HepG2 (cell line): ENCODE results near the gene TOMM22. TPM values are rescaled to one million over a fixed set of nuclear protein-coding genes. Genes with fewer than 3 reads are reported as not detected.

Experiments
- ATAC-seq: fragments of 200-7000 bp; cut with Tn5 transposase; 3 replicates; pipeline ENCODE4 v1.9.1; 2020; ENCODE audit warnings: mild to moderate bottlenecking, moderate library complexity
- BruUV-seq: library from RNA; stranded (reverse); fragments of 400-500 nt; replicated peaks from 2 replicates; lab custom pipeline; 2021; lab: Mats Ljungman, UMichigan
- CTCF ChIA-PET: fragments of 300-600 bp; formaldehyde crosslinking; extraction: SDS; loops from one replicate; lab custom pipeline; 2021; ENCODE audit warnings: low total read pairs, inconsistent platforms, low intra/inter-chr PET ratio; lab: Yijun Ruan, JAX
- POLR2A ChIA-PET: fragments of 350-600 bp; sonication (Branson Sonifier 250); formaldehyde crosslinking; loops from one replicate; lab custom pipeline; 2020; ENCODE audit warnings: antibody characterized with exemption, inconsistent platforms; lab: Yijun Ruan, JAX
- DNase-seq: peaks from one replicate; pipeline ENCODE4 v3.0.0-alpha.2; 2015; ENCODE audit warnings: low spot score
- FAIRE-seq: peaks from 3 replicates; lab custom pipeline; 2011; peaks lifted over from hg19 to GRCh38; lab: Jason Lieb, UNC
- H2AFZ ChIP-seq: one replicate; pipeline ENCODE4 v1.6.1; 2011; ENCODE audit warnings: low read length, inconsistent platforms
- H3K27ac ChIP-seq: fragments of 300-600 bp; 3 replicates; pipeline ENCODE4 v1.8.0; 2011; ENCODE audit warnings: mixed run types, mild to moderate bottlenecking, mixed read lengths, low read length, inconsistent platforms; ENCODE audit not compliant: insufficient read depth; ENCODE audit errors: extremely low read length
- H3K27me3 ChIP-seq, 2 experiments: fragments of 200-600 bp in 1 of 2; 2 replicates in 1 of 2; 3 replicates in 1 of 2; pipeline versions ENCODE4 v1.6.0 to v1.8.0; 2011; ENCODE audit warnings: low read length in 2 of 2, mild to moderate bottlenecking in 2 of 2, moderate library complexity in 2 of 2, inconsistent platforms in 1 of 2; ENCODE audit not compliant: insufficient read depth in 2 of 2, control insufficient read depth in 1 of 2
- H3K36me3 ChIP-seq, 2 experiments: fragments of 200-600 bp in 1 of 2; replicated peaks in 1 of 2; 2 replicates in 1 of 2; 3 replicates in 1 of 2; pipeline versions ENCODE4 v1.5.1 to v1.8.0; 2011; ENCODE audit warnings: low read length in 2 of 2, inconsistent platforms in 1 of 2; ENCODE audit not compliant: insufficient read depth in 2 of 2, control insufficient read depth in 1 of 2
- H3K4me1 ChIP-seq: 2 replicates; pipeline ENCODE4 v1.5.1; 2012; ENCODE audit warnings: low read length, inconsistent platforms; ENCODE audit not compliant: insufficient read depth
- H3K4me2 ChIP-seq: 2 replicates; pipeline ENCODE4 v1.6.0; 2011; ENCODE audit warnings: low read depth, low read length, inconsistent platforms
- H3K4me3 ChIP-seq, 3 experiments: fragments of 200-600 bp in 1 of 3; sonication (generic), shearing (Covaris generic) in 1 of 3; replicated peaks in 1 of 3; 2 replicates each; pipeline ENCODE4 v1.5.1; 2011 to 2016; ENCODE audit warnings: low read length in 3 of 3, inconsistent platforms in 2 of 3, low read depth in 2 of 3, mild to moderate bottlenecking in 2 of 3, control low read depth in 1 of 3, mixed read lengths in 1 of 3; ENCODE audit not compliant: insufficient read depth in 1 of 3
- H3K79me2 ChIP-seq: one replicate; pipeline ENCODE4 v1.6.1; 2011; ENCODE audit warnings: low read length, inconsistent platforms; ENCODE audit not compliant: insufficient read depth
- H3K9ac ChIP-seq: 2 replicates; pipeline ENCODE4 v1.6.0; 2011; ENCODE audit warnings: mild to moderate bottlenecking, low read depth, low read length, inconsistent platforms; ENCODE audit not compliant: insufficient read depth
- H3K9me3 ChIP-seq: 2 replicates; pipeline ENCODE4 v1.5.1; 2012; ENCODE audit warnings: mild to moderate bottlenecking, low read length
- H4K20me1 ChIP-seq: 2 replicates; pipeline ENCODE4 v1.6.0; 2011; ENCODE audit warnings: inconsistent platforms, mild to moderate bottlenecking, low read length, moderate library complexity; ENCODE audit not compliant: insufficient read depth
- ELF3 ChIP-seq: IDR thresholded peaks from 2 replicates; pipeline ENCODE4 v1.6.1; 2016; ENCODE audit warnings: missing genetic modification reagents, missing compliant biosample characterization
- HHEX ChIP-seq: IDR thresholded peaks from 2 replicates; pipeline ENCODE4 v1.6.1; 2016; ENCODE audit warnings: control low read depth
- RAD51 ChIP-seq: fragments of 450-650 bp; IDR thresholded peaks from 2 replicates; pipeline ENCODE4 v1.6.1; 2016; ENCODE audit warnings: borderline replicate concordance
- SNAPC2 ChIP-seq: sonication (generic); formaldehyde crosslinking; IDR thresholded peaks from 2 replicates; pipeline ENCODE4 v1.8.1; 2022; ENCODE audit warnings: mild to moderate bottlenecking, missing genetic modification reagents
- THYN1 ChIP-seq: sonication (generic); formaldehyde crosslinking; IDR thresholded peaks from 2 replicates; pipeline ENCODE4 v1.8.1; 2023; ENCODE audit warnings: low read depth, mild to moderate bottlenecking, moderate library complexity, missing genetic modification reagents, borderline replicate concordance
- ZNF335 ChIP-seq: sonication (generic); formaldehyde crosslinking; IDR thresholded peaks from 2 replicates; pipeline ENCODE4 v1.4.0; 2020; ENCODE audit warnings: missing genetic modification reagents
- WGBS: methylation state at CpG from one replicate; pipeline ENCODE4 v1.1.6; 2017; ENCODE audit warnings: low lambda C conversion rate; 5-methylcytosine and 5-hydroxymethylcytosine counted together
- in situ Hi-C: cut with HindIII; loops from 2 replicates; pipeline ENCODE4 v1.10.0; 2017; ENCODE audit warnings: low pct_unique_long_range_greater_than_20kb; ENCODE audit not compliant: extremely low pct_ligation_motif_present
- intact Hi-C: fragments of 100-400 bp; cut with micrococcal nuclease; formaldehyde crosslinking; loops from one replicate; pipeline ENCODE4 v1.10.0; 2022; ENCODE audit not compliant: unreplicated experiment
- polyA plus RNA-seq, 8 experiments: library from polyadenylated mRNA; depleted of rRNA in 3 of 8; stranded (reverse) in 7 of 8; unstranded in 1 of 8; fragments of >200 nt; fragmentation: Illumina TruSeq in 4 of 8; extraction: Trizol in 4 of 8; gene quantifications; 2 replicates each; pipeline versions ENCODE4 v1.2.1 to v1.2.3, GENCODE V29; 2011 to 2016; ENCODE audit warnings: low read depth in 4 of 8, missing spikeins in 1 of 8, mixed read lengths in 1 of 8; ENCODE audit not compliant: insufficient read depth in 1 of 8
- total RNA-seq, 5 experiments: library from RNA; depleted of rRNA; stranded (reverse); fragments of >200 nt; fragmentation: Illumina TruSeq; extraction: Trizol; gene quantifications; 2 replicates each; pipeline ENCODE4 v1.2.3, GENCODE V29; 2016; ENCODE audit warnings: low read depth in 1 of 5
- TF ChIP-seq, protein P1 (sequence below): sonication (generic); formaldehyde crosslinking; conservative IDR thresholded peaks from 2 replicates; pipeline ENCODE4 v1.4.0; 2020; ENCODE audit warnings: missing genetic modification reagents
- TF ChIP-seq, protein P2 (sequence below): IDR thresholded peaks from 2 replicates; pipeline ENCODE4 v1.6.1; 2016; ENCODE audit warnings: low read depth, missing genetic modification reagents, missing compliant biosample characterization
- TF ChIP-seq, protein P3 (sequence below), 2 experiments: sonication (generic) in 1 of 2; formaldehyde crosslinking in 1 of 2; IDR thresholded peaks; 2 replicates each; pipeline versions ENCODE4 v1.6.1 to v1.9.0; 2014 to 2022; ENCODE audit warnings: antibody characterized with exemption in 1 of 2, borderline replicate concordance in 1 of 2, inconsistent platforms in 1 of 2, low read depth in 1 of 2, missing genetic modification reagents in 1 of 2

The TOMM22 gene
- total and polyA plus RNA-seq, 2 of the 13 experiments (the other 11 are each of a cell fraction or from before 2014, with no cell fraction given), result 46.9 to 118 TPM

DNA sequence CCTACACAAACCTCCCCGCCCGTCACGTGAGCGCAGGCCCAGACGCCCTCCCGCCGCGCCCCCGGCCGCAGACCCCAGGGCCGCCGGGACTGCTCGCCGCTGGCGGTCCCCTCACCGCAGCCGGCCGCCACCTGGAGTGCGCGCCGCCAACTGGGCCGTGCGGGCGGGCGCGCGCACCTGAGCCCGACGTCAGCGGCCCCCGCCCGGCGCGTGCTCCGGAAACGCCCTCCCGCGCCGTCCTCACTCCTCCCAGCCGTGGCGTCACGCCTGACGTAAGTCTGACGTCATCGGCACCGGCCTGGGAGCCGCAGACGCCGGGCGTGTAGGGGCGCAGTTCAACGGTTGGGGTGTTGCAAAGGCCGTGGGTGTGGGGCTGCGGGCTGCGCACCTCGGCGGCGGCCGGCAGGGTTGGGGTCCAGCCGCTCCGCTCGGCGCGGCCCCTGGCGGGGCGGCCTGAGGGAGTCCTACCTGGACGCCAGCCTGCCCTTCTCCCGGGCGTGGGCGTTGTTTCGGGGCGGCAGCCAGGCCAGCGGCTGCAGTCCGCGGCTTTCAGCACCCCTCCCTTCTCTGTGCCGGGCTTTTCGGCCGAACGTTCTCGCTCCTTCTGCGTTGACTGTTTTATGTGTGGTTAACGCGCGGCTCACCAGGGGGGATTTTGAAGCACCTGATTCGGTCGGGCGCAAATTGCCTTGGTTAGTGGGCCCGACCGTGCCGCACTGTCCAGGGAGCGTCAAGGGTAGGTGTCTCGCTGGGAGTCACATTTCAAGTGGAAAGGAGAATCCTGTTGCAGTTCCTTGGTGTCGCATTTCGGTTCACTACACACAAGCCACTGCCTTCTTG lies 19.3 kb downstream of the TOMM22 start, which contains the start of gene JOSD1:
Gene JOSD1, minus strand, starts transcription at position 155 of the 840 bp plus-strand sequence. CDS start 956 bp downstream, outside the sequence.
- peaks cover 5% of the 10 kb centered on the region; the same call in 1 of the 2 replicates for H4K20me1 ChIP-seq
- POLR2A ChIA-PET, result interaction anchor here (9.9 kb wide), 1 partner anchor 18 kb away, joined by 102 read pairs; the partner anchor contains the start of gene TOMM22
- ATAC-seq, result peak; percentile 13
- H3K27ac ChIP-seq, result peak within 1 kb of the TSS; percentile 84
- 0% methylated on average over 6 of the region's 94 CpGs for WGBS
- peak within 1 kb of the TSS; percentile 92 for H3K4me2 ChIP-seq
- intact Hi-C loops, result no loop called here
- no peaks in the 10 kb centered on the region; a peak in 1 of 5 replicates for H3K27me3 ChIP-seq
- in situ Hi-C loops, result no loop called here
- peaks cover 60% of the 10 kb centered on the region for H3K4me1 ChIP-seq
- TSS peak; percentile 89 for BruUV-seq
- H3K9me3 ChIP-seq, result no peaks in the 10 kb centered on the region
- H3K79me2 ChIP-seq, result peaks cover 35% of the 10 kb centered on the region
- DNase-seq, result peak; percentile 74
- no peak for FAIRE-seq
- CTCF ChIA-PET, result no interaction called here
- H2AFZ ChIP-seq, result no peak within 1 kb of the TSS
- H3K9ac ChIP-seq, result peak within 1 kb of the TSS; percentile 95
- peak within 1 kb of the TSS; percentile 77 to 98 (median 91) for H3K4me3 ChIP-seq
- H3K36me3 ChIP-seq, result no peaks in the 10 kb centered on the region
- TF ChIP-seq RAD51 (no peak), HHEX (CRISPR knock-in tag) (0 out of 2 replicates have a peak, but pooled peaks have one; percentile 18), ZNF335 (CRISPR knock-in tag) (0 out of 2 replicates have a peak, but pooled peaks have one; percentile 32), SNAPC2 (CRISPR knock-in tag) (peak; percentile 68; the same call in 1 of the 2 replicates), THYN1 (no peak), ELF3 (CRISPR knock-in tag) (peak; percentile 65)
- TF ChIP-seq, protein P1, sequence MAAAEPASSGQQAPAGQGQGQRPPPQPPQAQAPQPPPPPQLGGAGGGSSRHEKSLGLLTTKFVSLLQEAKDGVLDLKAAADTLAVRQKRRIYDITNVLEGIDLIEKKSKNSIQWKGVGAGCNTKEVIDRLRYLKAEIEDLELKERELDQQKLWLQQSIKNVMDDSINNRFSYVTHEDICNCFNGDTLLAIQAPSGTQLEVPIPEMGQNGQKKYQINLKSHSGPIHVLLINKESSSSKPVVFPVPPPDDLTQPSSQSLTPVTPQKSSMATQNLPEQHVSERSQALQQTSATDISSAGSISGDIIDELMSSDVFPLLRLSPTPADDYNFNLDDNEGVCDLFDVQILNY (CRISPR knock-in tag), result peak; percentile 70; the same call in 1 of the 2 replicates
- TF ChIP-seq, protein P2, sequence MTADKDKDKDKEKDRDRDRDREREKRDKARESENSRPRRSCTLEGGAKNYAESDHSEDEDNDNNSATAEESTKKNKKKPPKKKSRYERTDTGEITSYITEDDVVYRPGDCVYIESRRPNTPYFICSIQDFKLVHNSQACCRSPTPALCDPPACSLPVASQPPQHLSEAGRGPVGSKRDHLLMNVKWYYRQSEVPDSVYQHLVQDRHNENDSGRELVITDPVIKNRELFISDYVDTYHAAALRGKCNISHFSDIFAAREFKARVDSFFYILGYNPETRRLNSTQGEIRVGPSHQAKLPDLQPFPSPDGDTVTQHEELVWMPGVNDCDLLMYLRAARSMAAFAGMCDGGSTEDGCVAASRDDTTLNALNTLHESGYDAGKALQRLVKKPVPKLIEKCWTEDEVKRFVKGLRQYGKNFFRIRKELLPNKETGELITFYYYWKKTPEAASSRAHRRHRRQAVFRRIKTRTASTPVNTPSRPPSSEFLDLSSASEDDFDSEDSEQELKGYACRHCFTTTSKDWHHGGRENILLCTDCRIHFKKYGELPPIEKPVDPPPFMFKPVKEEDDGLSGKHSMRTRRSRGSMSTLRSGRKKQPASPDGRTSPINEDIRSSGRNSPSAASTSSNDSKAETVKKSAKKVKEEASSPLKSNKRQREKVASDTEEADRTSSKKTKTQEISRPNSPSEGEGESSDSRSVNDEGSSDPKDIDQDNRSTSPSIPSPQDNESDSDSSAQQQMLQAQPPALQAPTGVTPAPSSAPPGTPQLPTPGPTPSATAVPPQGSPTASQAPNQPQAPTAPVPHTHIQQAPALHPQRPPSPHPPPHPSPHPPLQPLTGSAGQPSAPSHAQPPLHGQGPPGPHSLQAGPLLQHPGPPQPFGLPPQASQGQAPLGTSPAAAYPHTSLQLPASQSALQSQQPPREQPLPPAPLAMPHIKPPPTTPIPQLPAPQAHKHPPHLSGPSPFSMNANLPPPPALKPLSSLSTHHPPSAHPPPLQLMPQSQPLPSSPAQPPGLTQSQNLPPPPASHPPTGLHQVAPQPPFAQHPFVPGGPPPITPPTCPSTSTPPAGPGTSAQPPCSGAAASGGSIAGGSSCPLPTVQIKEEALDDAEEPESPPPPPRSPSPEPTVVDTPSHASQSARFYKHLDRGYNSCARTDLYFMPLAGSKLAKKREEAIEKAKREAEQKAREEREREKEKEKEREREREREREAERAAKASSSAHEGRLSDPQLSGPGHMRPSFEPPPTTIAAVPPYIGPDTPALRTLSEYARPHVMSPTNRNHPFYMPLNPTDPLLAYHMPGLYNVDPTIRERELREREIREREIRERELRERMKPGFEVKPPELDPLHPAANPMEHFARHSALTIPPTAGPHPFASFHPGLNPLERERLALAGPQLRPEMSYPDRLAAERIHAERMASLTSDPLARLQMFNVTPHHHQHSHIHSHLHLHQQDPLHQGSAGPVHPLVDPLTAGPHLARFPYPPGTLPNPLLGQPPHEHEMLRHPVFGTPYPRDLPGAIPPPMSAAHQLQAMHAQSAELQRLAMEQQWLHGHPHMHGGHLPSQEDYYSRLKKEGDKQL (CRISPR knock-in tag), result 0 out of 2 replicates have a peak, but pooled peaks have one; percentile 43
- TF ChIP-seq, protein P3, sequence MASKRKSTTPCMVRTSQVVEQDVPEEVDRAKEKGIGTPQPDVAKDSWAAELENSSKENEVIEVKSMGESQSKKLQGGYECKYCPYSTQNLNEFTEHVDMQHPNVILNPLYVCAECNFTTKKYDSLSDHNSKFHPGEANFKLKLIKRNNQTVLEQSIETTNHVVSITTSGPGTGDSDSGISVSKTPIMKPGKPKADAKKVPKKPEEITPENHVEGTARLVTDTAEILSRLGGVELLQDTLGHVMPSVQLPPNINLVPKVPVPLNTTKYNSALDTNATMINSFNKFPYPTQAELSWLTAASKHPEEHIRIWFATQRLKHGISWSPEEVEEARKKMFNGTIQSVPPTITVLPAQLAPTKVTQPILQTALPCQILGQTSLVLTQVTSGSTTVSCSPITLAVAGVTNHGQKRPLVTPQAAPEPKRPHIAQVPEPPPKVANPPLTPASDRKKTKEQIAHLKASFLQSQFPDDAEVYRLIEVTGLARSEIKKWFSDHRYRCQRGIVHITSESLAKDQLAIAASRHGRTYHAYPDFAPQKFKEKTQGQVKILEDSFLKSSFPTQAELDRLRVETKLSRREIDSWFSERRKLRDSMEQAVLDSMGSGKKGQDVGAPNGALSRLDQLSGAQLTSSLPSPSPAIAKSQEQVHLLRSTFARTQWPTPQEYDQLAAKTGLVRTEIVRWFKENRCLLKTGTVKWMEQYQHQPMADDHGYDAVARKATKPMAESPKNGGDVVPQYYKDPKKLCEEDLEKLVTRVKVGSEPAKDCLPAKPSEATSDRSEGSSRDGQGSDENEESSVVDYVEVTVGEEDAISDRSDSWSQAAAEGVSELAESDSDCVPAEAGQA (IDR thresholded peaks at IDR 0.05; ENCODE audit: low read depth), result peak; percentile 99
- TF ChIP-seq, protein P3 (CRISPR knock-in tag; IDR thresholded peaks at IDR 0.05; ENCODE audit: borderline replicate concordance), result no peak
